Smooth muscle cell of the brain vasculature (primary cell): Measurements from ENCODE around the gene KDM4C.
A peak's percentile ranks its signal among the peaks of the same experiment; 100 is the strongest.
"Not testable (repeated sequence)": the region's sequence is repeated elsewhere in the genome, so short reads cannot be mapped to it uniquely, and the experiment has no call there.

Source experiments
- DNase-seq: peaks from one replicate; pipeline ENCODE4 v3.0.0-alpha.2; 2012; ENCODE audit warnings: low read depth, low spot score

Gene KDM4C

GRCh38 chr9:6931913-6932312, 174.1 kb downstream of the KDM4C start:
- no peak for DNase-seq

- DNase-seq, result no peak
Observed at GRCh38 chr9:6936103-6936502, 178.3 kb downstream of the KDM4C start.

GRCh38 chr9:6937209-6937608, 179.4 kb downstream of the KDM4C start:
- no peak for DNase-seq

DNA sequence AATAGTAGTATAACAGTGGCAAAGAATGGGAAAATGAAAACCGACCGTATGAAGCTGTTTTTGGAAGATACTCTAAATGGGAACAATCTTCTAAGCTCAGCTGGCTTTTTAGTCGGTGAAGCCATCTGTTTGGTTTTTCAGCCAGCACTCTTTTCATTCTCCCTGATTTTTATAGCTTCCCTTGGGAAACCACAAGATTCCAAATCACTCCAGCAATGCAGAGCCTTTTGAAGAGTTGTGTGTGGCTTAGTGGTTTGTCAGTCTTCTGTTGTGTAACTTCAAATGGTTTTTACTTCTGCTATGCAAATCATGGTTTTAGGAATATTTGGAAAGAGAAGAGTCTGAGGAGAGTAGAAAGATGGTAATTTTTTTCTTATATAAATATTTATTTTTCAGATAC, 180.7 kb downstream of the KDM4C start:
- DNase-seq, result peak; percentile 69

- DNase-seq, result peak; percentile 31
Observed at GRCh38 chr9:6938873-6939272, 181.1 kb downstream of the KDM4C start.

DNA sequence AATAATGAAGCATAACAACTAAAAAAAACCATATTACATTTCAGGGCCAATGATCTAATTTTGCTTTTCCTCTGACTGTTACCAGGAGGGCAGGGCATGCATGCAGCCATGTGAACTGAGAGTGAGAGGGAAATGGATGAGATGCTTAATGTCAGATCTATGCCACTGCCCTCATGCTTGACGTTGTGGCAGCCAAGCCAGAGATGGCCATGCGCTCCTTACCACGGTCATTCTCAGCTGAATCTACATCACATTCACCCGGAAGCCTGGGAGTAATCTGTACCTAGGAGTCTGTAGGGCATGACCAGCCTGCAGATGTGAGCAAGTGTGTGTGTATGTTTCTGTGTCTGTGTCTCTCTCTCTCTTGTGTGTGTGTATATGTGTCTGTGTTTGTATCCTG, 183.7 kb downstream of the KDM4C start:
- DNase-seq, result no peak

- DNase-seq, result no peak
Observed at GRCh38 chr9:6942406-6942805, 184.6 kb downstream of the KDM4C start.

- DNase-seq, result no peak
Observed at GRCh38 chr9:6943293-6943692, 185.5 kb downstream of the KDM4C start.

- no peak for DNase-seq
Observed at GRCh38 chr9:6944093-6944551, 186.3 kb downstream of the KDM4C start.

GRCh38 chr9:6944896-6945295, 187.1 kb downstream of the KDM4C start:
- no peak for DNase-seq

- DNase-seq, result no peak
Observed at GRCh38 chr9:6945816-6946215, 188.0 kb downstream of the KDM4C start.

DNA sequence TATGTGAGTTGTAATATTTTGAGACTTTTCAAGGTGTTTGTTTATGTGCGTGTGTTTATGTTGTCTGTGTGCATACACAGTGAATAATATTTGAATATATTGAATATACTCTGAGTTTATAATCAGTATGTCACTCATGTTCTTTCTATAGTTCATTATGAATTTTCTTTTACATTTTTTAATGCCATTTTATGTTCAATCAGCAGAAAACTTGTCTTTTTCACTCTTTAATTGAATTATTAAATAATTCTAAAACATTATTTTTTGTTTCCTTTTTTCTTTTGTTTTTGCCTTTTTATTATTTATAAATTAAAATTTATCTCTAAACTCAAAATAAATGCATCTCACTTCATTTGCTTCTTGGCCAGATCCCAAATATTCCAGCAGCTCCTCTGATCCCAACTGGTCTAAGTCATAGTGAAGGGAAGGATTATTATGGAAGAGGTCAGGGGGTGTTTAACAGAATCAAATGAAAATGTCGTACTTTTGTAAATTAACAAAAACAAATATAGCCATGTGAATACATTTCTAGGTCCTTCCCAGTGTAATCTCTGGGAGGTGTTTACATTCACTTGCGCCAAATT, 188.9 kb downstream of the KDM4C start:
- no peak for DNase-seq

GRCh38 chr9:6948921-6949320, 191.1 kb downstream of the KDM4C start:
- DNase-seq, result not testable (repeated sequence)

DNA sequence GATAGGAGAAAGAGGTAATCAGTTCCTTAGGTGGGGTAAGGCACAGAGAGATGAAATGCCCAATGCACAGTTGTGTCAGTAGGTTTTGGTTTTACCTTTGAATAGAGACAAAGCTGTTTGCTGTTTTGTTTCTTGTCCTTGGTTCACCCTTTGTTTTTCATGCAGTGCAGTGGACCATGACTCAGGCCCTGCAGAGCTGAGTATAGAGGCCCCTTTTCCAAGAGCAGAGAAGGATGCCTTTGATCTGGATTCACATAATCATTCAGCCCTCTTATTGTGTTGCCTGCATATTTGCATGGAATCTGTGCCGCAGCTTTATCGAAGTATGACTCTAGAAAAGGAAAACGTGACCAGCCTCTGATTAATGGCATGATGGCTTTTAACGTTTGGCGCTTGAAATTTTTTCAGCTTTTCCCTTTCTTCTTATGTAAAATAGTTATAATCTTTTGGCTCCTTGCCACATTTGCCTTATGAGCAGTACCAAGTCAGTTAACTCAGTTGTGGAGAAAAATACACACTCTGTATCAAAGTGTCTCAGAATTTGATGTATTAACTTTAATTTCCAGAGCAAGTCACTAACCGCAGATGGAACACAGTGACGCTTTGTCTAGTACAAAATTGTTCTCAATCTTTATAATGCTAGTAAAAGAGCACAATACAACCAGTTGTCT, 197.6 kb downstream of the KDM4C start:
- no peak for DNase-seq

- no peak for DNase-seq
Observed at GRCh38 chr9:6956879-6957278, 199.1 kb downstream of the KDM4C start.

GRCh38 chr9:6959270-6960000, 201.7 kb downstream of the KDM4C start:
- no peak for DNase-seq

- no peak for DNase-seq
Observed at GRCh38 chr9:6960777-6961176, 203.0 kb downstream of the KDM4C start.

DNA sequence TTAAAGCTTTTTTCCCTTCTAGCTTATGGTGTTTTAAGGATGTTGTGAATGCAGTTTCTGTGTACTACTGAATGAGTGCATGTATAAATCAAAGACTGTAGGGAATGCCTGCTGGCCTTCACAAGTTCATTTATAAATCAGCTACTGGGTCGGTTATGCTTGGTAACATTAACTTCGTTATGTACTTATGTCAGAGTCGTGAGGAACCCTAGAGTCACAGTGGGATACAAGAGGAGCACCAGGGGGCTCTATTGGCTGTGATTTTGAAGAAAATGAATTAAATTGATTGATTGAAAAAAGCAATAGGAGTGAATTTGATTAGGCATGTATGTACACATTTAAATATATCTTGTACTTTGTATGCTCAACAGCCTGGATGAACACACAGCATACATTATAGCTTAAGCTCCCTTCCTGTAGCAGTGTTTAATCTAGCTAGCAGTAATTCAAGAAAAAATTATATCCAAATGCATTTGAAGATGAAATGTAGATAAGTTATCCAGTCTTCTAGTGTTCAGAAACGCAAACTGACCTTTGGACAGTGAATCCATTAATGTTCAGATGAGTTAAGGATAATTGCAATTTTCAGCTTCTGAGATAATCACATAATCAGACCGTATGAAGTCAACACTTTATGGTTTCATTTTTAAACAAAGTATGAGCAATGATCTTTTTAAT, 204.2 kb downstream of the KDM4C start:
- no peak for DNase-seq

DNA sequence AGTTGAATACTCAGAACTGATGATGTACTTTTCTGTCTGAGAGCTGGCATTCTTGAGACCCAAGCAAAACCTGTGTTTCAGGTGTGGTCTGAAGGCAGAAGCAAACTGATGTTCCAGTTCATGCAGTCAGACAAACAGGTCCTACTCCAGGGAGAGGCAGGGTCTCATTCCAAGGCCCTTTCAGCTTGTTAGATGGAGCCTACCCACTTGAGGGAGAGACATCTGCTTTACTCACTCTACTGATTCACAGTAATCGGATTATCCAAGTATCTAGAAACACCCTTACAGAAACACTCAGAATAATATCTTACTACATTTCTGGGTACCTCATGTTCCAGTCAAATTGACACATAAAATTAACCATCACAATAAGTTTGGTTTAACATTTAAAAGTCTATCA, 207.8 kb downstream of the KDM4C start:
- DNase-seq, result no peak

GRCh38 chr9:6968271-6968670, 210.5 kb downstream of the KDM4C start:
- DNase-seq, result peak; percentile 4

DNA sequence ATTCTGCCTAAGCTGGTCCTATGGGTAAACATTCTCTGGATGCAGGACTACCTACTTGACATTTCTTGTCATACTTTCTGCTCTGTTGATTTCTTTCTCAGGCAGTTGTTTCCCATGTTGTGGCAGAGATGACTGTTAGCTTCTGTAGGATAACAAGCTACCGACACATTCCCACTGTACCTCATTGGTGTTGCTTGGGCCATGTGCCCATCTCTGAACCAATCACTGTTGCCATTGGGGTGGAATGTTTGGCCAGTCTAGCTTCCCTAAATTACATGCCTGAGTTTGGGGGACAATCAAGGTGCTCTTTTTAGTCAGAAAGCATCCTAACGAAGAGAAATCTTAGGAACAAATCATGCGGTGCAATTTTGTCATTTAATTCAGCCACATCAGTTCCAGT, 212.0 kb downstream of the KDM4C start:
- DNase-seq, result no peak

DNA sequence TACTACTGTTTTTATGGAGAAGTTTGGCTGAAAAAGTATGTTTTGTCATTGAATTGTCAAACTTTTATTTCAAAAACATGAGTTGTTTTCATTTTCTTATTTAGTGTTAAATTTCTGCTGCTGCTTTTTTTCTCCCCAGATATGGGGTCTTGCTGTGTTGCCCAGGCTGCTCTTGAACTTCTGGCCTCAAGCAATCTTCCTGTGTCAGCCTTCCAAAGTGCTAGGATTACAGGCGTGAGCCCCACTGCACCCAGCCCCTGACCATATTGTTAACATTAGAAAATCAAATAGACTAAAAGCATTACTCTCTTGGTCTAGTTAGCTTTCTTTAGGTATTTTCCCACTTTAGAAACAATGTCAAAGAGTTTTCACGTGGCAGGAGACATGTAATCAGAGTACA, 215.3 kb downstream of the KDM4C start:
- DNase-seq, result no peak
